K562 (cell line): ENCODE measurements around the gene RUVBL2.

ENCODE experiments used
- DPF2 ChIP-seq: fragments of 450-650 bp; IDR thresholded peaks from 2 replicates; pipeline ENCODE4 v1.6.1; 2016
- ZNF232 ChIP-seq: sonication (generic); formaldehyde crosslinking; IDR thresholded peaks from 2 replicates; pipeline ENCODE4 v1.8.0; 2022; ENCODE audit warnings: mild to moderate bottlenecking, missing genetic modification reagents

DNA sequence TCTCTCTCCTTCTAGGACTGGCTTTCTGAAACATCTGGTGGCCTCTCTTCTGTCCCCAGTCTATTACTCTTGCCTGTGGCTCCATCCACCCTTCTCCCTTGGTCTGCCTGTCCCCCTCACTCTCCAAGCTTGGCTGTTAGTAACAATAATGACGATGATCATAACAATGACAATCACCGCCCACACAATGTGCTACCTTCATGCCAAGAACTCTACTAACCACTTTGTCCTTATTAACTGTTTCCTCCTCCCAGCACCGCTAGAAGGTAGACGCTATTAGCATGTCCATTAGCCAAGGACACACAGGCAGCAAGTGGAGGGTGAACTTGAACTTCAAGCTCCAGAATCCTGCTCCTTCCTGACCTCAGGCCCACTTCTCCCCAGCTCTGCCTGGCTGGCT, 3.3 kb upstream of the RUVBL2 start:
- no peak for TF ChIP-seq DPF2
- no peak for TF ChIP-seq ZNF232 (CRISPR knock-in tag)
